Prostate gland (tissue), 2 donors: Measurements from ENCODE around the gene CLEC4A.

Source experiments
- POLR2A ChIP-seq: fragments of 450-650 bp; IDR thresholded peaks from one replicate; pipeline ENCODE4 v1.6.1; 2016; ENCODE audit warnings: antibody characterized with exemption, mild to moderate bottlenecking
- POLR2AphosphoS5 ChIP-seq: sonication (generic); formaldehyde crosslinking; IDR thresholded peaks from one replicate; pipeline ENCODE4 v1.6.1; 2017; ENCODE audit warnings: antibody characterized with exemption
- TF ChIP-seq, protein P1 (sequence below), 4 experiments: fragments of 200-600 bp in 2 of 4; fragments of 450-650 bp in 2 of 4; sonication (generic) in 2 of 4; IDR thresholded peaks; 1 replicate in 3 of 4; 2 replicates in 1 of 4; pipeline ENCODE4 v1.5.1; 2016 to 2019; ENCODE audit warnings: antibody characterized with exemption in 4 of 4, mild to moderate bottlenecking in 2 of 4, moderate library complexity in 2 of 4

DNA sequence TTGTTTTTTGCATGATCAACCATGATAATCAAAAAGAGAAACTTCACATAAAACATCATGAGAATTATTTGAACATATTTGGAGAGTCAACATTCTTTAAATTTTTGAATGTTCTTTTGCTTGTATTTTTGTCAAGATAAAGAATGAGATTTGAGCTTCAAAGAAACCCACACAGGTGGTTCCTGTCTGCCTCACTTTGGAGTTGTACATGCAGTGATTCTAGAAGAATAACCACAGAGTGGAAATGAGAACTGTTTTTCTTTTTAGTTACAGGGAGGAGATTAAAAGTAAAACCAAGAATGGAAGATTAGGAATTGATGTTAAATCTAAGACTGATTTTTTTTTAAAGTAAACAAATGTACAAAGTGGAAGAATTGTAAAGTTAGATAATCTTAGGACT is 31.1 kb downstream of the CLEC4A start:
- TF ChIP-seq, protein P1, sequence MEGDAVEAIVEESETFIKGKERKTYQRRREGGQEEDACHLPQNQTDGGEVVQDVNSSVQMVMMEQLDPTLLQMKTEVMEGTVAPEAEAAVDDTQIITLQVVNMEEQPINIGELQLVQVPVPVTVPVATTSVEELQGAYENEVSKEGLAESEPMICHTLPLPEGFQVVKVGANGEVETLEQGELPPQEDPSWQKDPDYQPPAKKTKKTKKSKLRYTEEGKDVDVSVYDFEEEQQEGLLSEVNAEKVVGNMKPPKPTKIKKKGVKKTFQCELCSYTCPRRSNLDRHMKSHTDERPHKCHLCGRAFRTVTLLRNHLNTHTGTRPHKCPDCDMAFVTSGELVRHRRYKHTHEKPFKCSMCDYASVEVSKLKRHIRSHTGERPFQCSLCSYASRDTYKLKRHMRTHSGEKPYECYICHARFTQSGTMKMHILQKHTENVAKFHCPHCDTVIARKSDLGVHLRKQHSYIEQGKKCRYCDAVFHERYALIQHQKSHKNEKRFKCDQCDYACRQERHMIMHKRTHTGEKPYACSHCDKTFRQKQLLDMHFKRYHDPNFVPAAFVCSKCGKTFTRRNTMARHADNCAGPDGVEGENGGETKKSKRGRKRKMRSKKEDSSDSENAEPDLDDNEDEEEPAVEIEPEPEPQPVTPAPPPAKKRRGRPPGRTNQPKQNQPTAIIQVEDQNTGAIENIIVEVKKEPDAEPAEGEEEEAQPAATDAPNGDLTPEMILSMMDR (IDR thresholded peaks at IDR 0.05): no peak
- TF ChIP-seq POLR2A (no peak), POLR2AphosphoS5 (no peak)
